HepG2 (cell line): ENCODE results near the gene RABGAP1. TPM values are rescaled to one million over a fixed set of nuclear protein-coding genes. Genes with fewer than 3 reads are reported as not detected.

ENCODE experiments used
- ATAC-seq: fragments of 200-7000 bp; cut with Tn5 transposase; 3 replicates; pipeline ENCODE4 v1.9.1; 2020; ENCODE audit warnings: mild to moderate bottlenecking, moderate library complexity
- BruUV-seq: library from RNA; stranded (reverse); fragments of 400-500 nt; replicated peaks from 2 replicates; lab custom pipeline; 2021; lab: Mats Ljungman, UMichigan
- CTCF ChIA-PET: fragments of 300-600 bp; formaldehyde crosslinking; extraction: SDS; loops from one replicate; lab custom pipeline; 2021; ENCODE audit warnings: low total read pairs, inconsistent platforms, low intra/inter-chr PET ratio; lab: Yijun Ruan, JAX
- POLR2A ChIA-PET: fragments of 350-600 bp; sonication (Branson Sonifier 250); formaldehyde crosslinking; loops from one replicate; lab custom pipeline; 2020; ENCODE audit warnings: antibody characterized with exemption, inconsistent platforms; lab: Yijun Ruan, JAX
- DNase-seq: peaks from one replicate; pipeline ENCODE4 v3.0.0-alpha.2; 2015; ENCODE audit warnings: low spot score
- FAIRE-seq: peaks from 3 replicates; lab custom pipeline; 2011; peaks lifted over from hg19 to GRCh38; lab: Jason Lieb, UNC
- H2AFZ ChIP-seq: one replicate; pipeline ENCODE4 v1.6.1; 2011; ENCODE audit warnings: low read length, inconsistent platforms
- H3K27ac ChIP-seq: fragments of 300-600 bp; 3 replicates; pipeline ENCODE4 v1.8.0; 2011; ENCODE audit warnings: mixed run types, mild to moderate bottlenecking, mixed read lengths, low read length, inconsistent platforms; ENCODE audit not compliant: insufficient read depth; ENCODE audit errors: extremely low read length
- H3K27me3 ChIP-seq, 2 experiments: fragments of 200-600 bp in 1 of 2; 2 replicates in 1 of 2; 3 replicates in 1 of 2; pipeline versions ENCODE4 v1.6.0 to v1.8.0; 2011; ENCODE audit warnings: low read length in 2 of 2, mild to moderate bottlenecking in 2 of 2, moderate library complexity in 2 of 2, inconsistent platforms in 1 of 2; ENCODE audit not compliant: insufficient read depth in 2 of 2, control insufficient read depth in 1 of 2
- H3K36me3 ChIP-seq, 2 experiments: fragments of 200-600 bp in 1 of 2; replicated peaks in 1 of 2; 2 replicates in 1 of 2; 3 replicates in 1 of 2; pipeline versions ENCODE4 v1.5.1 to v1.8.0; 2011; ENCODE audit warnings: low read length in 2 of 2, inconsistent platforms in 1 of 2; ENCODE audit not compliant: insufficient read depth in 2 of 2, control insufficient read depth in 1 of 2
- H3K4me1 ChIP-seq: 2 replicates; pipeline ENCODE4 v1.5.1; 2012; ENCODE audit warnings: low read length, inconsistent platforms; ENCODE audit not compliant: insufficient read depth
- H3K4me2 ChIP-seq: 2 replicates; pipeline ENCODE4 v1.6.0; 2011; ENCODE audit warnings: low read depth, low read length, inconsistent platforms
- H3K4me3 ChIP-seq, 3 experiments: fragments of 200-600 bp in 1 of 3; sonication (generic), shearing (Covaris generic) in 1 of 3; replicated peaks in 1 of 3; 2 replicates each; pipeline ENCODE4 v1.5.1; 2011 to 2016; ENCODE audit warnings: low read length in 3 of 3, inconsistent platforms in 2 of 3, low read depth in 2 of 3, mild to moderate bottlenecking in 2 of 3, control low read depth in 1 of 3, mixed read lengths in 1 of 3; ENCODE audit not compliant: insufficient read depth in 1 of 3
- H3K79me2 ChIP-seq: one replicate; pipeline ENCODE4 v1.6.1; 2011; ENCODE audit warnings: low read length, inconsistent platforms; ENCODE audit not compliant: insufficient read depth
- H3K9ac ChIP-seq: 2 replicates; pipeline ENCODE4 v1.6.0; 2011; ENCODE audit warnings: mild to moderate bottlenecking, low read depth, low read length, inconsistent platforms; ENCODE audit not compliant: insufficient read depth
- H3K9me3 ChIP-seq: 2 replicates; pipeline ENCODE4 v1.5.1; 2012; ENCODE audit warnings: mild to moderate bottlenecking, low read length
- H4K20me1 ChIP-seq: 2 replicates; pipeline ENCODE4 v1.6.0; 2011; ENCODE audit warnings: inconsistent platforms, mild to moderate bottlenecking, low read length, moderate library complexity; ENCODE audit not compliant: insufficient read depth
- HMGXB3 ChIP-seq: sonication (generic); formaldehyde crosslinking; IDR thresholded peaks from 2 replicates; pipeline ENCODE4 v1.4.0; 2020; ENCODE audit warnings: missing genetic modification reagents, borderline replicate concordance
- MED13 ChIP-seq: sonication (generic); formaldehyde crosslinking; IDR thresholded peaks from 2 replicates; pipeline ENCODE4 v1.5.0; 2020; ENCODE audit warnings: missing genetic modification reagents
- PAX8 ChIP-seq: sonication (generic); formaldehyde crosslinking; IDR thresholded peaks from 2 replicates; pipeline ENCODE4 v1.8.0; 2022; ENCODE audit warnings: mild to moderate bottlenecking, missing genetic modification reagents, borderline replicate concordance
- POLR2G ChIP-seq: fragments of 200-400 bp; formaldehyde crosslinking; IDR thresholded peaks from 2 replicates; pipeline ENCODE4 v1.6.1; 2018; ENCODE audit warnings: mild to moderate bottlenecking, low read depth, low read length, moderate library complexity
- RBAK ChIP-seq: sonication (generic); formaldehyde crosslinking; IDR thresholded peaks from 2 replicates; pipeline ENCODE4 v1.5.1; 2020; ENCODE audit warnings: mild to moderate bottlenecking, missing genetic modification reagents
- SOX6 ChIP-seq, 2 experiments: fragments of 450-650 bp in 1 of 2; sonication (generic) in 1 of 2; formaldehyde crosslinking in 1 of 2; IDR thresholded peaks; 2 replicates each; pipeline versions ENCODE4 v1.4.0 to v1.6.1; 2017 to 2020; ENCODE audit warnings: antibody characterized with exemption in 1 of 2, mild to moderate bottlenecking in 1 of 2, missing genetic modification reagents in 1 of 2
- ZBTB39 ChIP-seq: sonication (generic); formaldehyde crosslinking; IDR thresholded peaks from 2 replicates; pipeline ENCODE4 v1.5.0; 2020; ENCODE audit warnings: missing genetic modification reagents
- ZNF101 ChIP-seq: sonication (generic); formaldehyde crosslinking; IDR thresholded peaks from 2 replicates; pipeline ENCODE4 v1.4.0; 2020; ENCODE audit warnings: mild to moderate bottlenecking, low read depth, missing genetic modification reagents, borderline replicate concordance
- ZNF121 ChIP-seq: sonication (generic); formaldehyde crosslinking; IDR thresholded peaks from 2 replicates; pipeline ENCODE4 v1.5.0; 2020; ENCODE audit warnings: mild to moderate bottlenecking, missing genetic modification reagents
- WGBS: methylation state at CpG from one replicate; pipeline ENCODE4 v1.1.6; 2017; ENCODE audit warnings: low lambda C conversion rate; 5-methylcytosine and 5-hydroxymethylcytosine counted together
- in situ Hi-C: cut with HindIII; loops from 2 replicates; pipeline ENCODE4 v1.10.0; 2017; ENCODE audit warnings: low pct_unique_long_range_greater_than_20kb; ENCODE audit not compliant: extremely low pct_ligation_motif_present
- intact Hi-C: fragments of 100-400 bp; cut with micrococcal nuclease; formaldehyde crosslinking; loops from one replicate; pipeline ENCODE4 v1.10.0; 2022; ENCODE audit not compliant: unreplicated experiment
- polyA plus RNA-seq, 8 experiments: library from polyadenylated mRNA; depleted of rRNA in 3 of 8; stranded (reverse) in 7 of 8; unstranded in 1 of 8; fragments of >200 nt; fragmentation: Illumina TruSeq in 4 of 8; extraction: Trizol in 4 of 8; gene quantifications; 2 replicates each; pipeline versions ENCODE4 v1.2.1 to v1.2.3, GENCODE V29; 2011 to 2016; ENCODE audit warnings: low read depth in 4 of 8, missing spikeins in 1 of 8, mixed read lengths in 1 of 8; ENCODE audit not compliant: insufficient read depth in 1 of 8
- total RNA-seq, 5 experiments: library from RNA; depleted of rRNA; stranded (reverse); fragments of >200 nt; fragmentation: Illumina TruSeq; extraction: Trizol; gene quantifications; 2 replicates each; pipeline ENCODE4 v1.2.3, GENCODE V29; 2016; ENCODE audit warnings: low read depth in 1 of 5

RABGAP1 gene
- total and polyA plus RNA-seq, 2 of the 13 experiments (the other 11 are each of a cell fraction or from before 2014, with no cell fraction given), result 19.1 to 19.3 TPM

- Histone ChIP-seq H3K36me3 (peaks cover 6 to 17% of the 10 kb centered on the region in 2 experiments), H4K20me1 (no peaks in the 10 kb centered on the region), H3K79me2 (no peaks in the 10 kb centered on the region), H3K9me3 (no peaks in the 10 kb centered on the region), H3K4me1 (peaks cover 16% of the 10 kb centered on the region; the same call in 1 of the 2 replicates), H3K4me2 (no peak overlapping the region), H3K27ac (no peak overlapping the region), H3K9ac (no peak overlapping the region), H2AFZ (no peak overlapping the region), H3K27me3 (no peaks in the 10 kb centered on the region), H3K4me3 (no peak overlapping the region)
- intact Hi-C loops (no loop called here), in situ Hi-C loops (no loop called here)
- DNase-seq, result no peak
- WGBS, result 100% methylated on average over 1 of the region's 1 CpG
- ATAC-seq, result no peak
- FAIRE-seq, result no peak
- no TSS peak for BruUV-seq
- CTCF ChIA-PET, result no interaction called here
- POLR2A ChIA-PET, result no interaction called here
- TF ChIP-seq HMGXB3 (CRISPR knock-in tag) (no peak), MED13 (no peak), ZNF101 (CRISPR knock-in tag) (no peak), SOX6 (IDR thresholded peaks at IDR 0.05) (no peak), SOX6 (CRISPR knock-in tag; IDR thresholded peaks at IDR 0.05) (no peak), RBAK (CRISPR knock-in tag) (no peak), ZNF121 (CRISPR knock-in tag) (no peak), POLR2G (no peak), ZBTB39 (CRISPR knock-in tag) (no peak), PAX8 (CRISPR knock-in tag) (no peak)
Observed at GRCh38 chr9:123000371-123001068, 59.7 kb downstream of the RABGAP1 start.
